Amygdala (tissue), 56 donors: Measurements from ENCODE around the gene CRYBB1.
A peak's percentile ranks its signal among the peaks of the same experiment; 100 is the strongest.
"Not testable (repeated sequence)": the region's sequence is repeated elsewhere in the genome, so short reads cannot be mapped to it uniquely, and the experiment has no call there.

ENCODE experiments used
- DNase-seq, 56 donors: peaks; one replicate each; lab custom pipeline; 2025; lab: John Stamatoyannopoulos, UW

The CRYBB1 gene

DNA sequence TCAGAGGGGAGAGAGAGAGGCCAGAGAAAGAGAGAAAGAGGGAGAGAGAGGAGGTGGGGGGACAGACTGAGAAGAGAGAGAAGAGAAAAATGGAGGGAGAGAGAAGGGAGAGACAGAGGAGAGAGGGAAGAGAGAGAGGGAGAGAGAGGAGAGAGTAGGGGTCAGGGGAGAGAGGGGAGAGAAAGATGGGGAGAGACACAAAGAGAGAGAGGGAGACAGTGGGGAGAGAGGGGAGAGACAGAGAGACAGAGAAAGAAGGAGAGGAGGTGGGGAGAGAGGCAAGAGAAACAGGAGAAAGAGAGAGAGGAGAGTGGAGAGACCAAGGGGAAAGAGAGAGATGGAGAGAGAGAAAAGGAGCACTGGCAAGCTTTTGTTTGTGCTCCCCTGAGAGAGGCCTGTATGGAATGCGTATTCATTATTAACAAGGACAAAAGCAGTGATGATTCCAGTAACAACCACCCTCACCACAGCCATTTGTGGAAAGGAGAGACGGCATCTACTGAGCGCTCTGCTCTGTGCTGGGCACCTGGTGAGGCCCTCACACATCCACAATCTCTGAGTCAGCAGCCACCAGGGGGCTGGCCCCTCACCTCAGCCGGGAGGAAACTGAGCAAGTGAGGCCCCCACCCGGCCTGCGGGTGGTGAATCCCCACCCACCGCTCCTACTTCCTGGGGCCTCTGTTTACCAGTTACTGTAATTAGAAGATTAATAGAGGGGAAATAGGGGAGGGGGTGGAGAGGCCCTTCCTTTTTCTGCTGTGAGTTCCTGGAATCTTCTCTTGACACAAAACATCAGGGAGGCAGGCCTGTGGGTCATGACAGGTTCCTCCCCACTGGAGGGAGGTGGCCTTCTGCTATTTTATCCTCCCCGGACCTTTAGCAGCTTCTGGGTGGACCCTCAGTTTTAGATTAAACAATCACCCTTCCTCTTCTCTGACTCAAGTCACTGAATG, 24.9 kb upstream of the CRYBB1 start:
- DNase-seq, result no peak

DNA sequence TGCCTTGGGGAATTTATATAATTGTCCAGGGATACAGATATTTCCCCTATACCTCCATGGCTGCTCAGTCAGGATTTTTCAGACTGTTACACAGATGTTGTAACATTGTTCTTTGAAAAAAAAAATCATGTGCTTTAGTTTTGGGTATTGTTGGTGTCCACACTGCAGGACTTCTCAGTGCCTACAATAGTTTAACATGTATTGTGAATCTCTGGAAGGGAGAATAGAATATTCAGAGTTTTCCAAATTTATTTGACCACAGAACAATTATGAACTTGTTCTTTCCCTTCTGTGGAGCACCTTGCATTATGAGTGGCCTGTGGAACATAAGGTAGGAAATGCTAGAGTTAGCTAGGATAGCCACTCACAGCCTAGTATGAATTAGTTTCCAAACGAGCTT, 18.5 kb upstream of the CRYBB1 start:
- DNase-seq, result no peak

DNA sequence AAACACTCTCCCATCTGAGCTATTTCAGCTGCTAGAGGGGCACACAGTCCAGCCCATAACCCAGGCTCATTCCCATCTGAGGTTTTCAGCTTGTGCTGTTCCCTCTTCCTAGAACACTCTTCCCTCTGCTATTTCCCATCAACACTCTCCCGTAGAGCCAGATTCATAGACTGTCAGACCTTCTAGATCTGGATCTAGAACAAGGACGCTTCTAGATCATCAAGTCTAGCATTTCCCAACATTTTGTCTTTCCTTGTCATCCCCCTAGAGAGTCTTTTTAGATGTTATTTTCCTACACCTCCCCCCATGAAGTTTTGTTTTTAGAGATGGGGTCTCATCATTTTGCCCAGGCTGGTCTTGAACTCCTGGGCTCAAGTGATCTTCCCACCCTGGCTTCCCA, 17.3 kb upstream of the CRYBB1 start:
- DNase-seq, result no peak

DNA sequence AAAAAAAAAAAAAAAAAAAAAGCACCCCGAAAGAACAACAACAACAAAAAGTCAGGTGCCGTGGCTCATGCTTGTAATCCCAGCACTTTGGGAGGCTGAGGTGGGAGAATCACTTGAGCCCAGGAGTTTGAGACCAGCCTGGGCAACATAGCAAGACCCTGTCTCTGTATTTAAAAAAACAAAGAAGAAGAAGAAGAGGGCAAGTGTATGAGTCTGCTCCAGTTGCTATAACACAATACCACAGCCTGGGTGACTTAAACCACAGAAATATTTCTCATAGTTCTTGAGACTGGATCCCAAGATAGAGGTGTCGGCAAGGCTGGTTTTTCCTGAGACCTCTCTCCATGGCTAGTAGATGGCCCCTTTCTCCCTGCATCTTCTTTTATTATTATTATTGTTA, 16.4 kb upstream of the CRYBB1 start:
- DNase-seq, result no peak

DNA sequence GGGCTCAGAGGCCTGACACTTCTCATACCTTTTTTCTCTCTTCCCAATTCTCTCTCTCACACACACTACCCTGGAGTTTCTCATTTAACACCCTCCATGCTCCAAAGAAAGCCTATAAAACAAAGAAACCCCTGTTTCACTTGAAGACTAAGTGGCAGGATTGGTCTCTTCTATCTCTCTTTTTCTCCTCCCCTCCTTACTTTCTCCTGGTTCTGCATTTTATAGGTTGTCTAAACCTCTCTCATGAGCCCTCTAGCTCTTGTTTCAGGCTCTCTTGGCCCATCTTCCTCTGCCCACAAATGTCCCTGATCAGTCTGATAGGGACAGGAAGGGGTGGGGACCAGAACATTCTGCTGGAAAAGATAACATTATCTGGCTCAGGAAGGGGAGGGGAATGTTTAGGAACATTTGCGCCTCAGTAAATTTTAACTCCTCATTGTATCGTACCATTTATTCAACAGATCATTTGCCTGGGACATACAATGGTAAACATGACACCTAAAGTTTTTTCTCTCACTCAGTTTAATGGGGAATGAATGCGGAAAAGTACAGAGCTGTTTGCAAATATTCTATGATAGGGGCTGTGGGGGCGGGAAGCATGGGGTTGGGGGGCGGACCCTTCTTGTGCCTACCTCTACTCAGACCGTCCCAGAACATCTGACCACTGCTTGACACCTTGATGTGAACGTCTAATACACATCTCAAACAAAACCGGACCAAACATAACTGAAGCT, 14.8 kb upstream of the CRYBB1 start:
- DNase-seq, result no peak

DNA sequence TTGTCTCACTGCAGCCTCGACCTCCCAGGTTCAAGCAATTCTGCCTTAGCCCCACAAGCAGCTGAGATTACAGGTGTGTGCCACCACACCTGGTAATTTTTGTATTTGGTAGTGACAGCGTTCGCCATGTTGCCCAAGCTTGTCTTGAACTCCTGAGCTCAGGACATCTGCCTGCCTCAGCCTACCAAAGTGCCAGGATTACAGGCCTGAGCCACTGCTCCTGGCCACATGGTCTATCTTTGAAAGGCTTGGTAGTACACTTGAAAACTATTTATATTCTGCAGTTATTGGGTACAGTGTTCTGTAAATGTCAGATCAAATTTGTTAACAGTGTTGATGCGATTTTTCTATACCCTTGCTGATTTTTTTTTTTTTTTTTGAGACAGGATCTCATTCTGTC, 13.5 kb upstream of the CRYBB1 start:
- DNase-seq, result no peak

GRCh38 chr22:26629988-26630761, 12.3 kb upstream of the CRYBB1 start:
- DNase-seq, result no peak

- no peak for DNase-seq
Measured at GRCh38 chr22:26624803-26625202, 7.0 kb upstream of the CRYBB1 start.

DNA sequence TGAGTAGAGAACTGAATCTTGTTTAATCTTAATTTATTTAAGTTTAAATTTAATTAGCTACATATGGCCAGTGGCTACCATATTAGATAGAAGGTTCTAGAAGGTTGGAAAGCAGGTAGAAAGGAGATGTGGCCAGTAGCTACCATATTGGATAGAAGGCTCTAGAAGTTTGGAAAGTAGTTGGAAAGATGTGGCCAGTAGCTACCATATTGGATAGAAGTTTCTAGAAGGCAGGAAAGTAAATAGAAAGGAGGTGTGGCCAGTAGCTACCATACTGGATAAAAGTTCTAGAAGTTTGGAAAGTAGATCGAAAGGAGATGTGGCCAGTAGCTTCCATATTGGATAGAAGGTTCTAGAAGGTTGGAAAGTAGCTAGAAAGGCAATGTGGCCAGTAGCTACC, 6.2 kb upstream of the CRYBB1 start:
- no peak for DNase-seq

DNA sequence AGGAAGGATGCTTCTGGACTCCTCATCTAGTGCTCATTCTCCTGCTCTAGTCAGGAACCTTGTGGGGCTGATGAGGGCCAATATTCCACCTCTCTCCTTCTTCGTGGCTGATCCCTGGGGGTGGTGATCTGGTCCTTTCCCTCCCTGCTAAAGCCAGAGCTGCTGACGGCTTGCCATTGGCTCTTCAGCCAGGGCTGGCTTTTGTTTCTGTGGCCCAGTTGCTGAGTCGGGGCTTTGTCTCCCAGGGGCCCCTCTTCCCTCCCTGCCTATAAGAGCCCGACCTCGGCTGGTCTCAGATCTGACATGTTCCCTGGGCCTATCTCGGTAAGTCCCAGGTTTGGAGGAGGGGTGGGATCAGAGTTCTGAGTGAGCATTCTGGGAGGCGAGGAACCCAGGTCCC, 3.8 kb upstream of the CRYBB1 start, which contains the start of gene CRYBA4:
Gene CRYBA4 (plus strand): TSS at position 301 of the 400 bp plus-strand sequence. CDS start 634 bp downstream, outside the sequence.
- DNase-seq, result no peak

- DNase-seq, result no peak
Measured at GRCh38 chr22:26620197-26620596, 2.4 kb upstream of the CRYBB1 start.

- peak in 1 of 56 donors; percentile 24 for DNase-seq
Measured at GRCh38 chr22:26619510-26619909, 1.7 kb upstream of the CRYBB1 start.

GRCh38 chr22:26618455-26618854, 628 bp upstream of the CRYBB1 start:
- no peak for DNase-seq

DNA sequence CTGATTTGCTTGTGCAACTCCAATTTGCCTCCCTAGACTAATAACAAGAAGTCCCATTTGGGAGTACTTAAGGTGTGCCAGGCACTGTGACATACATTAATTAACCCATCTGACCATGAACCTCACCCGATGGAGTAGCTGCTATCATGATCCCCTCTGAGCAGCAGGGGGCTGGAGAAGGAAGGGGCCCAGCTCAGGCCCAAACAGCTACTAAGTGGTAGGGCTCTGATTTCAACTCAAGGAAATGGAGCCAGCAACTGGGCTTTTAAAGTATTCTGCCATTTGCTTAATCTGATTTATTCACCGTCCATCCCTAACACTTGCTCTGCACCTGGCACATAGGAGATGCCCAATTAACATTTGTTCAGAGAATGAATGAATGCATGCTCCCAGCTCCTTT, 1.2 kb downstream of the CRYBB1 start:
- DNase-seq, result no peak

DNA sequence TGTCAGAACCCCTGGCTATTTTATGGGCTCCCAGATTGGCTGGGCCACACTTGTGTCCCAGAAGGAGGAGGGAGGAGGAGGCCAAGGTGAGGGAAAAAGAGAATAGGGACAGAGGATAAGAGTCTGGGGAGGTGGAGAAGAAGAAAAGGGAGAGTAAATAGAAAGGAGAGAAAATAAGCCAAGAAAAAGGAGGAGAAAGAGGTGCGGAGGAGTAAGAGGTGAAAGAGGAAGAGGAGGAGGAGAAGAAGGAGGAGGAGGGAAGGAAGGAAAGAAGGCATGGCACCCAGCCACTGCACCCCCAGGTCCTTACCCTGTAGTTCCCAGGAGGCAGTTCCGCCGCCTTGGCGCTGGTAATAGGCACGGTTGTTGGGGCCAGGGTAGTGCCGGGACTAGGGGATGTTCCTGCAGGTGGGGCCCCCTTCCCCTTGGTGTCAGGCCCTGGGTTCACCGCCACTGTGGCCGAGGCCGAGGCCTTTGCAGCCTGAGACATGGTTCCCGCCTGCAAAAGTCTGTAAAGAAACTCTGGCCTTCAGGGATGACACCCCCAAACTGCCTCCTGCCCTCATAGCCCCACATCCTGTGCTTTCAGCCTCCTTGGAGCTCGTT, 1.9 kb downstream of the CRYBB1 start:
- DNase-seq, result no peak

GRCh38 chr22:26615149-26615548, 2.7 kb downstream of the CRYBB1 start:
- no peak for DNase-seq

DNA sequence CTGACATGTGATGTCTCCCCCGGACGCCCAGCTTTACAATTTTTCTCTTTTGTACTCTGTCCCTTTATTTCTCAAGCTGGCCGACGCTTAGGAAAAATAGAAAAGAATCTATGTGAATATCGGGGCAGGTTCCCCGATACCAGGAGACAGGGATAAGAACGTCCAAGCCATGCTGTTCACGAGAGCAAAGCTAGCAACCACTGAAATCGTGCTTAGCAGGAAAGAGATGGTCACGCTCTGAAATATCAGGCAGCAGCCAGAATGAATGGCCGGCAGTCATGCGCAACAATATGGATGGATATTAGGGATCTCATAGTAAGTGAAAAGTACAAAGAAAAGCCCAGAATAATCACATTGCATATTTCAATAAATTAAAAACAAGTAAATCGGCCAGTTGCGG, 3.5 kb downstream of the CRYBB1 start:
- DNase-seq, result no peak

DNA sequence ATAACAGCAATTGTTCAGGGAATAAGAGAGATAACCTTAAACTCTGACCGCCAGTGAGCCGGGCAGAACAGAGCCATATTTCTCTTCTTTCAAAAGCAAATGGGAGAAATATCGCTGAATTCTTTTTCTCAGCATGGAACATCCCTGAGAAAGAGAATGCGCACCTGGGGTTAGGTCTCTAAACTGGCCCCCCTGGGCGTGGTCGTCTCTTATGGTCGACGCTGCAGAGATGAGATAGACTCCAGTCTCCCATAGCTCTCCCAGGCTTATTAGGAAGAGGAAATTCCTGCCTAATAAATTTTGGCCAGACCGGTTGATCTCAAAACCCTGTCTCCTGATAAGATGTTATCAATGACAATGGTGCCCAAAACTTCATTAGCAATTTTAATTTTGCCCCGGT, 4.1 kb downstream of the CRYBB1 start:
- DNase-seq, result not testable (repeated sequence)

- no peak for DNase-seq
Measured at GRCh38 chr22:26612652-26613051, 5.2 kb downstream of the CRYBB1 start.

GRCh38 chr22:26610996-26611395, 6.8 kb downstream of the CRYBB1 start:
- no peak for DNase-seq
